Iris pigment epithelial cell (primary cell): ENCODE measurements around the gene UNC5B.

Experiments
- DNase-seq: peaks from one replicate; pipeline ENCODE4 v3.0.0-alpha.2; 2011; ENCODE audit warnings: low read depth

Gene UNC5B

GRCh38 chr10:71239946-71240795 is 27.8 kb downstream of the UNC5B start:
- no peak for DNase-seq

GRCh38 chr10:71241114-71241829 is 28.9 kb downstream of the UNC5B start:
- peak; percentile 78 for DNase-seq

DNA sequence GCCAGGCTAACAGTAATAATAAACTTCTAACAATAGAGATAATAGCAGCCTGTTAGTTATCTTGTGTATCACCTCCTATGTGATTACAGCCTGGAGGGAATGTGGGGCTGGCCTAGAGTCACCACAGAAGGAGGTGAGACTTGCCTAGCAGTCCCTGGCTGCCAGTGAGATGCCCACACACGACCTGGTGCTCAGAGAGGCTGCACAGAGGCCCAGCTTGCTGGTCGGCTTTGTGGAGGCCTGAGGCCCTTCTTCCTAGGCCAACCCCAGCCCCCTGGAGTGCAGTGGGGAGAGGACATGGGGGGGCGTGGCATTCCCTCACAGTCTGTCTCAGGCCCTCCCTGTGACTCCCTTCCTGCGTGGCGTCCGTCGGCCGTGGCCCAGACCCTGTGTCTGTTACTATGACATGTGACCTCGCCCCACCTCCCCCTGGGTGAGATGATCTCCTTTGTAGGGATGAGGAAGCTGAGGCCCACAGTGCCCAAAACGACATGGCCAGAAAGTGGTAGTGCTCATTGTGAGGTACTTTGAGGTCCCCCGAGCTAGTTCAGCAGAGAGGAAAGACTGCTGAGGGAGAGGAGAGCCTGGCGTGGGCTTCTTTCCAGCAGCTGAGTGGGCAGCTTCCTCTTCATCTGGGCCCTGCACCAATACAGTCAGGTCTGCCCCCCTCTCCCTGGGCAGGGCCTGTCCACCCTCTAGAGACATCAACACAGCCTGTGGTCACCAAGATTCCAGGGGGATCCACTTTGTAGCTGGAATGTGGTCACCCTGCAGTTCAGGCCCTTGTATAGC is 29.7 kb downstream of the UNC5B start:
- DNase-seq: no peak

DNA sequence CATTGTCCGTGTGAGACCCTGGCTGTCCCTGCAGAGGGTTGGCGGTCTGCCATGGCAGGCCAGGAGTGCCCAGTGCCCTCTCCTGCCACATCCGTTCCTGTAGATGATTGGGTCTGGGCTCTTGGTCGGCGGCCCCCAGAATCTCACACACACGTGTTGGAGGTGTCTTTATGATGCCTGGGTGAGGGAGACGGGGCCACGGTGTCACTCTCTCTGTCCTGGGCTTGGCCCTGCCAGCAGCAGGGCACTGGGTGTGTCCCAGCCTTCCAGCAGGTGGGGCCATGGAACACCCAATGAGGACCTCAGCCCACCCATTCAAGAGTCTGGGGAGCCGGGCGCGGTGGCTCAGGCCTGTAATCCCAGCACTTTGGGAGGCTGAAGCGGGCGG is 30.2 kb downstream of the UNC5B start:
- DNase-seq: no peak

DNA sequence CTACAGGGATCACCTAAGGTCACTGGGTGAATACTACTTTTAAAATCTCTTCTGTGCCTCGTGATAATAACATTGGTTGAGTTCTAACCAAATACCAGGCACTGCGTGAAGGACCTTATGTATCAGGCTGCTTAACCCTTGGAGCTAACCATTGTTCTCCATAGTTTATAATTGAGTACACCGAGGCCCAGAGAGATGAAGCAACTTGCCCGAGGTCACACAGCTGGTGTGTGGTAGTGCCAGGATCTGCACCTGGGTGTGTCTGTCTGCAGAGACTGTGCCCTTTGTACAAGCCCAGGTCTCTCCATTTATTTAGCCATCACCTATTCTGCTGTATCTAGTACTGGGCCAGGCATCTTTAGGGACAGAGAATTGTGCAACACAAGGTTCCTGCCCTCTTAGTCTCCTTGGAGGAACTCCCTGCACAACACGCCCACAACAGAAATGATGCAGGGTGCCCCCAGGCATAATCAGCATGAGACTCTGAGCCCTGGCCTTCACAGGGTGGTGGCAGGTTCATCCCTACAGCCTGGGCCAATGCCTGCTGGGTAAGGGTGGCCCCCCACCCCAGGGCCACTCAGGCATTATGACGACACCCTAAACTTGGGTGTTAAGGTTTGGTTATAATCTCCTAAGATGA is 31.5 kb downstream of the UNC5B start:
- DNase-seq: no peak

- peak; percentile 38 for DNase-seq
These were observed 32.4 kb downstream of the UNC5B start for GRCh38 chr10:71244431-71245419.

DNA sequence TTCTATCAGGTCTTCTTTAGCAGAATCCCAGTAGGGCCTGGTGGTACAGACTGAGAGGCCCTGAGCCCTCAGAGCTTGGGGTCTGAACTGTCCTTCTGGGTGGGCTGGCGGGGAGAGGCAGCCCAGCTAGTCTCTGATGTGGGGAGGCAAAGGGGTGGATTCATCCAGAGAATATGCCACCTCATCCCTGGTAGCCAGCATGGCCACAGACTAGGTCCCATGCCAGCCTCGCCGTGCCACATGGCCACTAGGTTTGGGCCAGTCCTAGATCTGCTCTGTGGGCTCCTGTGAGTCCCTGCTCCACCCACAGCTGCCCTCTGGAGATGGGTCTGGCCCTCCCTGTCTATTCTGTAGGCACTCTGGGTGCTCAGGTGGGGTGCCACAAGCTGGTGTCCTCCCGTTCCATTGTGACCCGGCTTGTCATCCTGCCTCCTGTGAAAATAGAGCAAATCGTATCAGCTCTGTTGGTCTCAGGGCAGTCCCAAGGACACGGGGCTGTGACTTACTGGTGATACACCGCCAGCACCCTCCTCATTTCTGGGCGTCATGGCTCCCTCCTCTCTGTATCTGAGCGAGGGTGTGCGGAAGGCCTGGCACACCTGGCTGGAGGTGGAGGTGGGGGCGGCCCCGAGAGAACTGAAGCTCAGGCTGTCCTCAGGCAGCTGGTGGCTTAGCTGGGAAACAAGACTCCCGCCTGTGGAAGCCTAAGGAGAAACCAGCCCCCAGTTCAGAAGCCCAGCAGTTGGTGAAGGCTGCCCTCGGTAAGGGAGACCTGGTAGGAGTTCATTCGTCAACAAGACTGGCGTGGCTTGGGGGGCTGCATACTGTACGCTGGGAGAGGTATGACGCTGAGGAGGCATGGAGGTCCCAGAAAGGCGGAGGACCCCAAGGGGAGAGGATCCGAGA is 33.3 kb downstream of the UNC5B start:
- DNase-seq: no peak

DNA sequence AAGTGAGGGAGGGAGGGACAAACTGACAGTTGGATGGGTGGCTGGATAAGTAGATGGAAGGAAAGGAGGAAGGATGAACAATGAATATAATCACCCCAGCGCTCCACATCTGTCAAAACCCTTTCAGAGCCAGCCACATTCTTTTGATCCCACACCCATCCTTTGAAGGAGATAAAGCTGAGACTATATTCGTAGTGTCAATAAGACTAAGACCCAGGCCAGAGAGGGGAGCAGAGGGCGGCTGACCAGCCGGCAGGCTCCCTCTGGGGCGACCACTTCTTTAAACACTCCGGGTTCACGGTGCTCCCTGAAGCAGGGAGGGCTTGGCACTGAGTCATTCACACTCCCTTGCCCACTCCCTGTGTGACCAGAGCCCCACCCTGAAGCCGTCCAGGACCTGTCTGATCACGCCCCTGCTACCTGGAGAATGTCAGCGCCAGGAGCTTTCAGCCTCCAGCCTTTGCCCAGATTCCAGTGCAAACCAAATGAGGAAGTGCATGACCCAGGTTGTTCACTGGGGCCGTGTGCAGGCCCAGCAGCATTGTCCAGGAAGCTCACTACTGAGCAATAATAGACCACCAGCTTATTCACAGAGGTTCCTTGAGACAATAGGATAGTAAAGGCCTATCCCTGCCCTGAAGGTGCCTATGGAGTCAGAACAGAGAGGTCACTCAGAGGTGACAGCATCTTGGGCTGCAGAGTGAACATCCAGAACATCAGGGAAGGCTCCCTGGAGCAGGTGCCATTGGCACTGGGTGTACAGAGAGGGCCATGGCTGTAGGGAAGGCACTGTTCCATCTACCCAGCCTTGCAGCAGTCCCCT is 34.4 kb downstream of the UNC5B start:
- no peak for DNase-seq

DNA sequence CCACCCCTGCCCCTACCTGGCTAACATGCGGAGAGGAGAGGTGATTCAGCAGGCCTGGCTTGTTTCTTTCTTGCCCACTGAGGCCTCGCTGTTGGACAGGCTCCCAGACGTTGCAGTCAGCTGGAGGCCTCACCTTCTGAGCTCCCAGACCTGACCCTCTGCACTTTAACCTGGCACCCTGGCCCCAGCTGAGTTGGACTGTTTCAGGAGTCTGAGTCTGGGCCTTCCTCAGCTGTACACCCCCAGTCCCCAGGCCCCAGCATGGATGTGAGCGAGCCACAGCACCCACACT is 35.0 kb downstream of the UNC5B start:
- DNase-seq: no peak

- DNase-seq: no peak
These were observed 35.4 kb downstream of the UNC5B start for GRCh38 chr10:71247804-71248203.

DNA sequence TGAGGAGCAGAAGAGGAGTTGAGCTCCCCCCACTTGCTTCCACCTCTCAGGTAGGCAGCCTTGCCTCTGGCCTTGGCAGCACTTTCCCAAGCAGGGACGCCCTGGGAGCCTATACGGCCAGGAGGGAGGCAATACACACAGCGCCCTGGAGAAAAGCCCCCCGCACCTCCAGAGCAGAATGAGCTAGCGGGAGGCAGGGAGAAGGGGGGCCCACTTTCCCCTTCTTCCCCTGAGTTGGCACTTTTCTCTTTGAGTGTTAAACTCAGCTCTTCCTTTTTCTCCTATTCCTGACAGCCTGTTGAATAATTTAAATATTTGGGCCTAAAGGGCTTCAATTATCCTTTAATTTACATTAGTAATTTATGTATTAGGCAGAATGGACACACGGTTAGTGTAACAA is 35.8 kb downstream of the UNC5B start:
- no peak for DNase-seq

DNA sequence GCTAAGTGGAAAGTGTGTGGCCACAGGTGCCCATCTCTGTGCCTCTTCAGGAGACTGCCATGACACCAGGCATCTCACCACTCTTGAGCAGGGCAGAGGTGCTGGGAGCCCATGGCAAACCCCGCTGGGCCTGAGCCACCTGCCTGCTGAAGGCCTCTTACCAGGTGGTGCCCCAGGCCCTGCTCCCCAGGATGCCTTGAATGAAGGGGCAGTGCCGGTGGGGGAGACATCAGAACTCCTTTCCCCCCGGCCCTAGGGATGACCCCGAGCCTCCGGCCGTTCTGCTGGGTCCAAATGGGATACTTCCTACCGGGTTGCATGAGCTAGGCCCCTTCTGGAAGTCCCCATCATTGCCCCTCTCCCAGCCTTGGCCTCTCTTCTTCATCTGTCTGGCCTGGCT is 37.6 kb downstream of the UNC5B start:
- no peak for DNase-seq

- no peak for DNase-seq
These were observed 38.0 kb downstream of the UNC5B start for GRCh38 chr10:71250405-71250804.

- DNase-seq: no peak
These were observed 38.5 kb downstream of the UNC5B start for GRCh38 chr10:71250842-71251241.

DNA sequence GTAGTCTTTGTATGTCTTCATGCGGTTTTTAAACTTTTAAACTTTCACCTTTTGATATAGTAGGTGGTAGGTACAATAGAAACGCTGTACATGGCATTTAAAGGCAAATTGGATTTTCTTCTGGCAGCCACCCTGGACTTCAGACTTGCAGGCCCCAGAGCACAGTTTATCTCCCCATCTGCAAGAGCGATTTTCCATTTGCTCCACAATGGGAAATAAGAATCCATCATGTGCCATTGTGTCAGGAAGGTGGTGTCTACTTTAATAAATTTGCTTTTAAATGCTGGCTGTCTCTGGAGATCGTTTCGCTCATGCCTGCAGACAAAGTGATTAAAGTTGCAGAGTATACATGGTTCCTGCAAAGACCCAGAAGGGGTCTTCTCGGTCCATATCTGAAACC is 38.9 kb downstream of the UNC5B start:
- DNase-seq: no peak

GRCh38 chr10:71252220-71252619 is 39.9 kb downstream of the UNC5B start:
- DNase-seq: no peak

- no peak for DNase-seq
These were observed 41.8 kb downstream of the UNC5B start for GRCh38 chr10:71253981-71254818.

- no peak for DNase-seq
These were observed 42.6 kb downstream of the UNC5B start for GRCh38 chr10:71254834-71255549.
